Common myeloid progenitor, CD34-positive (primary cell): ENCODE measurements around the gene AIF1L.
"Not testable (repeated sequence)": the region's sequence is repeated elsewhere in the genome, so short reads cannot be mapped to it uniquely, and the experiment has no call there.

Source experiments
- CTCF ChIA-PET: fragments of 350-600 bp; sonication (Branson Sonifier 250); formaldehyde crosslinking; loops from one replicate; lab custom pipeline; 2021; ENCODE audit warnings: antibody characterized with exemption; lab: Charles Lee
- POLR2A ChIA-PET: fragments of 350-600 bp; sonication (Branson Sonifier 250); formaldehyde crosslinking; loops from one replicate; lab custom pipeline; 2021; ENCODE audit warnings: antibody characterized with exemption; lab: Charles Lee
- DNase-seq, 3 donors: peaks; one replicate each; pipeline versions ENCODE4 v3.0.0 to v3.0.0-alpha.2; 2013
- H3K27ac ChIP-seq, 2 experiments: 1 replicate in 1 of 2; 2 replicates in 1 of 2; pipeline ENCODE4 v1.7.0; 2013; ENCODE audit warnings: inconsistent platforms in 2 of 2, low read length in 2 of 2, mild to moderate bottlenecking in 2 of 2, low read depth in 1 of 2, moderate library complexity in 1 of 2; ENCODE audit not compliant: severe bottlenecking in 2 of 2, insufficient read depth in 1 of 2, poor library complexity in 1 of 2
- H3K27me3 ChIP-seq, 5 experiments: replicated peaks in 2 of 5; 1 replicate in 3 of 5; 2 replicates in 2 of 5; pipeline versions ENCODE4 v1.6.1 to v1.7.0; 2013; ENCODE audit warnings: low read length in 4 of 5, mild to moderate bottlenecking in 2 of 5, moderate library complexity in 2 of 5, inconsistent platforms in 1 of 5; ENCODE audit not compliant: insufficient read depth in 5 of 5, control insufficient read depth in 4 of 5
- H3K36me3 ChIP-seq, 4 experiments: 1 replicate in 2 of 4; 2 replicates in 2 of 4; pipeline versions ENCODE4 v1.6.1 to v1.7.0; 2013; ENCODE audit warnings: low read length in 3 of 4, control low read depth in 1 of 4, mild to moderate bottlenecking in 1 of 4; ENCODE audit not compliant: control insufficient read depth in 4 of 4, insufficient read depth in 4 of 4
- H3K4me1 ChIP-seq, 4 experiments: 1 replicate in 3 of 4; 2 replicates in 1 of 4; pipeline versions ENCODE4 v1.6.1 to v1.7.1; 2013; ENCODE audit warnings: low read length in 3 of 4, mild to moderate bottlenecking in 3 of 4, control low read depth in 1 of 4, inconsistent platforms in 1 of 4, moderate library complexity in 1 of 4; ENCODE audit not compliant: control insufficient read depth in 4 of 4, insufficient read depth in 4 of 4; ENCODE audit errors: control extremely low read depth in 1 of 4
- H3K4me3 ChIP-seq, 7 experiments: 1 replicate in 4 of 7; 2 replicates in 3 of 7; pipeline versions ENCODE4 v1.5.1 to v1.7.0; 2013; ENCODE audit warnings: mild to moderate bottlenecking in 7 of 7, low read length in 6 of 7, moderate library complexity in 6 of 7, inconsistent platforms in 2 of 7, low read depth in 2 of 7, control low read depth in 1 of 7; ENCODE audit not compliant: insufficient read depth in 4 of 7, control insufficient read depth in 1 of 7; ENCODE audit errors: extremely low read depth in 1 of 7
- H3K9me3 ChIP-seq, 5 experiments: 1 replicate in 4 of 5; 2 replicates in 1 of 5; pipeline versions ENCODE4 v1.6.1 to v1.7.1; 2013; ENCODE audit warnings: low read length in 4 of 5, mild to moderate bottlenecking in 2 of 5, inconsistent platforms in 1 of 5, low read depth in 1 of 5, moderate library complexity in 1 of 5; ENCODE audit not compliant: control insufficient read depth in 4 of 5, insufficient read depth in 2 of 5; ENCODE audit errors: control extremely low read depth in 1 of 5
- WGBS: methylation state at CpG from one replicate; pipeline ENCODE4 v1.1.5; 2013; ENCODE audit not compliant: insufficient coverage; 5-methylcytosine and 5-hydroxymethylcytosine counted together

The AIF1L gene

DNA sequence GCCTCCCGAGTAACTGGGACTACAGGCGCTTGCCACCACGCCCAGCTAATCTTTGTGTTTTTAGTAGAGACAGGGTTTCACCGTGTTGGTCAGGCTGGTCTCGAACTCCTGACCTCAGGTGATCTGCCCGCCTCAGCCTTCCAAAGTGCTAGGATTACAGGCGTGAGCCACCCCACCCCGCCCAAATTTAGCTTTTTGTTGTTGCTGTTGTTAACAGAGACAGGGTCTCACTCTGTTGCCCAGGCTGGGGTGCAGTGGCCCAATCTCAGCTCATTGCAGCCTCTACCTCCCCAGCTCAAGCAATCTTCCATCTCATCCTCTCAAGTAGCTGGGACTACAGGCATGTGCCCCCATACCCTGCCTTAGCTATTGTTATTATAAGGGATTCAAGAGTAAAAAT lies 3.5 kb downstream of the AIF1L start:
- H3K27ac ChIP-seq, H3K4me3 ChIP-seq, POLR2A ChIA-PET, H3K36me3 ChIP-seq, H3K9me3 ChIP-seq, DNase-seq: not testable (repeated sequence)
- WGBS, result 96% methylated on average over 4 of the region's 8 CpGs
- H3K27me3 ChIP-seq, result peaks cover 0 to 13% (median 10%) of the 10 kb centered on the region in 5 experiments
- CTCF ChIA-PET, result interaction anchor here (1.5 to 1.9 kb wide), 3 partner anchors 17 to 43 kb away, joined by 3 to 5 read pairs (median 5); partner anchors contain the start of gene NUP214
- peaks cover 0 to 16% (median 14%) of the 10 kb centered on the region in 4 experiments for H3K4me1 ChIP-seq

DNA sequence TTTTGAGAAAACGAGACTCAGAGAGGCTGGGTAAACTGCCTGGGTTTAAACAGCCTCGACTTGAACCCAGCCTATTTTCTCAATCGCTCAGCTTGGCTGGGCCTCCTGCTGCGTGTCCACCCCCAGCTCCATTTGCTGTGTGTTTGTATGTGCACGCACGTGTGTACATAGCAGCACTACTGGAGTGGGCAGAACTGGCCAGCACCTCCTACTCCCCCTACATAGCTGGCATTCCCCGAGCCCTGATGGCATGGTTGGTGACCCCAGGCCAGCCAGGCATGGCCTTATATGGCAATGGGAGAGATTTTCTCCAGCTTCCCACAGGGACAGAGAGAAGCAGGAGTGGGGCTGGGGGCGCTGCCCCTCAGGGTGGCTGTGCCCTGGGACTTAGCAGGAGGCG lies 4.1 kb downstream of the AIF1L start:
- H3K4me1 ChIP-seq, result peaks cover 0 to 16% (median 13%) of the 10 kb centered on the region in 4 experiments
- H3K9me3 ChIP-seq, result no peaks in the 10 kb centered on the region
- peaks cover 0 to 12% (median 6%) of the 10 kb centered on the region in 5 experiments for H3K27me3 ChIP-seq
- H3K4me3 ChIP-seq, result no peak overlapping the region
- H3K27ac ChIP-seq, result no peak overlapping the region
- over 99% methylated on average over 8 of the region's 9 CpGs for WGBS
- ChIA-PET CTCF (interaction anchor here (0.6 to 1.9 kb wide), 2 partner anchors 43 to 1736 kb away, joined by 4 to 5 read pairs; no protein-coding TSS in a partner anchor), POLR2A (no interaction called here)
- H3K36me3 ChIP-seq, result no peaks in the 10 kb centered on the region
- no peak for DNase-seq

DNA sequence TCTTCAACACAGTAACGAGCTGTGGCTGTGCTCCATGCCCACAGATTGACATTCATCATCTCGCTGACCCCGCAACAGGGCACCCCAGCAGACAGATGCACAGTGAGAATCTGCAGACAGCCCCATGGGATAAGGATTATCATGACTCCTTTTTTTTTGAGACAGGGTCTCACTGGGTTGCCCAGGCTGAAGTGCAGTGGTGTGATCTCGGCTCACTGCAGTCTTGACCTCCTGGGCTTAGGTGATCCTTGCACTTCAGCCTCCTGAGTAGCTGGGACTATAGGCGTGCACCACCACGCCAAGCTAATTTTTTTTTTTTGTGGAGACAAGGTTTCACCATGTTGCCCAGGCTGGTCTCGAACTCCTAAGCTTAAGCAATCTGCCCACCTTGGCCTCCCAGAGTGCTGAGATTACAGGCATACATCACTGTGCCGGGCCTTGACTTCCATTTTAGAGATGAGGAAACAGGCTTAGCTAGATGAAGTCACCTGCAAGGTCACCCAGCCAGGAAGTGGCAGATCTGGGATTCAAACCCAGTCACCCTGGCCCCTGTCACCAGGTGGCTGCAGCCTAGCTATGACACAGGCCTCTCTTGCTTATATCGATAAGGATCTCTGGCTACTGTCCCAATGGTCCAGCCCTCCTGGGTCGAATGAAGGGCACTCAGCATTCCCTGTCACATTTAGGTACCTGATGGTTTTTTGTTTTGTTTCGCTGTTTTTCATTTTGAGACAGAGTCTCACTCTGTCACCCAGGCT lies 5.1 kb downstream of the AIF1L start:
- Histone ChIP-seq H3K27me3 (peaks cover 0 to 8% (median 0%) of the 10 kb centered on the region in 5 experiments), H3K27ac (no peak overlapping the region), H3K9me3 (no peaks in the 10 kb centered on the region), H3K4me1 (peaks cover 0 to 9% (median 8%) of the 10 kb centered on the region in 4 experiments), H3K4me3 (no peak overlapping the region), H3K36me3 (no peaks in the 10 kb centered on the region)
- WGBS, result 95% methylated on average over 11 of the region's 11 CpGs
- ChIA-PET POLR2A (interaction anchor here (0.6 kb wide), 1 partner anchor 116 kb away, joined by 3 read pairs; no protein-coding TSS in a partner anchor), CTCF (interaction anchor here (0.6 kb wide), 1 partner anchor 1736 kb away, joined by 4 read pairs; no protein-coding TSS in a partner anchor)
- no peak for DNase-seq

DNA sequence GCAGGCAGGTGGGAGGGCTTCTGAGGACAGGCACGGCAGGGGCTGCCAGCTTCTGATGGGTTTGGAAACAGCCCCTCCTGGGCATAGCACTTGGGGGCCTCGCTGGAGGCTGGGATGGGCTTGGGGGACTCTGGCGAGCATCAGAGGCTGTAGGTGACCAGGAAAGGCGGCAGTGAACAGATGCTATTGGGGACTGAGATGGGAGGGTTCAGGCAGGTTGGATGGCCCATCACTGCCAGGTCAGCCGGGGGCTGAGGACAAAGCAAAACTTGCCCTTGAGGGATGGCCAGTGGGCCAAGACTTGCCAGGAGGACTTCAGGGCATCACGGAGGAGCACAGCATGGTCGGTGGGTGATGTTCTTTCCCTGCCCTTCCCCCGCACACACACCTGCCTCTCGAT lies 6.7 kb downstream of the AIF1L start:
- H3K27ac ChIP-seq, result no peak overlapping the region
- 96% methylated on average over 9 of the region's 9 CpGs for WGBS

DNA sequence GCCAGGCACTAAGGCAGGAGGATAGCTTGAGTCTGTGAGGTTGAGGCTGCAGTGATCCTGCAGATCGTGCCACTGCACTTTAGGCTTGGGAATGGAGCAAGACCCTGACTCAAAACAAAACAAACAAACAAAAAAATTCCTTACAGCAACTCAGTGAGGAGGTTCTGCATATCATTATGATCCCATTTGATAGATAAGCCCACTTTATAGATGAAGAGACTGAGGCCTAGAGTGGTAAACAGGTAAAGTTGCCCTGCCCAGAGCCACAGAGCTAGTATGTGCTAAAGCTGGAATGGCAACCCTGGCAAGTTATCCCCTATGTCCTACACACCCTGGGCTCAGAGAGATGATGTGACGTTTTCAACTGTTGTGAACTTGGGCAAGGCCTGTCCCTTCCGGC lies 7.2 kb downstream of the AIF1L start:
- POLR2A ChIA-PET, result no interaction called here
- no peak overlapping the region for H3K4me3 ChIP-seq

More for the DNA sequence above, 6.7 kb downstream of the AIF1L start:
- ChIA-PET CTCF (interaction anchor here (0.8 kb wide), 1 partner anchor 40 kb away, joined by 3 read pairs; no protein-coding TSS in a partner anchor), POLR2A (no interaction called here)
- no peaks in the 10 kb centered on the region for H3K36me3 ChIP-seq
- no peak for DNase-seq
- no peaks in the 10 kb centered on the region for H3K9me3 ChIP-seq
- H3K27me3 ChIP-seq, result no peaks in the 10 kb centered on the region
- peaks cover 0 to 6% (median 0%) of the 10 kb centered on the region in 4 experiments for H3K4me1 ChIP-seq
- H3K4me3 ChIP-seq, result no peak overlapping the region

DNA sequence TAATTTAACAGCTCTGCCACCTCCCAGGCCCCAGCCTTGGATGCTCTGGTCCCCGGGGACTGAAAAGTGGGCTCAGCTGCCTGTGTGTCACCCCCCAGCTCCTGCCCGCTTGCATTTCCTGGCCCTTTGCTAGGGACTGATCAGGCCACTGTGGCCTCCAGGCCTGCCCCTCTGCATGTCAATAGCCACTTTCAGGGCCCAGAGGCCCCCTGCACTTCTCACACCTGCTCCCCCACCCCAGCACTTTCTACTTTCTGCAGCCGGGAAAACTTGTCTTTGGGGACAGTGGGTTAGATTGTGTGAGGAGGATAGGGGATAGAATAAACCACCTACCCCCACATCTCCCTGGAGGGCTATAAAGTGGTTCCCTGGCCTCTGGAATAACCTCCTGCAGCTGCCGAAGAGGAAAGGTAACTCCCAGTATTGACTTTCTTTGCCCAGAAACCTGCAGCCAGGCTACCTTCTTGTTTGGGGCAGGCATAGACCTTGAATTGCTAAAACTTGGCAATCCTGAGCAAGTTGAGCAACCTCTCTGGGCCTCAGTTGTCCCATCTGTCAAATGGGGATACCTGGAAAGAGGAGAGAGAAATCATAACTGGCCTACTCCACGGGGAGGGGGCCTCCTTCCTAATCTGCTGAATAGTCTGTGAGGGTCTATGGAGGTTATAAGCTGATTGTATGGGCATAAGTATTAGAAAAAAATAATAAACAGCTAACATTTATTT lies 7.8 kb downstream of the AIF1L start:
- CTCF ChIA-PET, result interaction anchor here (0.8 to 1.8 kb wide), 2 partner anchors 9 to 39 kb away, joined by 3 to 5 read pairs; no protein-coding TSS in a partner anchor
- WGBS, result 83% methylated on average over 2 of the region's 5 CpGs
- POLR2A ChIA-PET, result no interaction called here

More for the DNA sequence above, 7.2 kb downstream of the AIF1L start:
- Histone ChIP-seq H3K36me3 (no peaks in the 10 kb centered on the region), H3K9me3 (no peaks in the 10 kb centered on the region), H3K4me1 (peaks cover 0 to 6% (median 0%) of the 10 kb centered on the region in 4 experiments), H3K27me3 (no peaks in the 10 kb centered on the region), H3K27ac (no peak overlapping the region)
- WGBS, result 100% methylated on average over 2 of the region's 3 CpGs
- DNase-seq, result no peak
- CTCF ChIA-PET, result interaction anchor here (0.8 kb wide), 1 partner anchor 39 kb away, joined by 3 read pairs; no protein-coding TSS in a partner anchor

More for the DNA sequence above, 7.8 kb downstream of the AIF1L start:
- H3K4me3 ChIP-seq, result no peak overlapping the region
- H3K27ac ChIP-seq, result no peak overlapping the region
- H3K27me3 ChIP-seq, result no peaks in the 10 kb centered on the region
- no peaks in the 10 kb centered on the region for H3K9me3 ChIP-seq
- H3K36me3 ChIP-seq, result no peaks in the 10 kb centered on the region
- no peak for DNase-seq
- H3K4me1 ChIP-seq, result peaks cover 0 to 6% (median 0%) of the 10 kb centered on the region in 4 experiments
